NCI-H1694 (cell line): Measurements from ENCODE around the gene OR56B4.

Experiments
- DNase-seq: peaks from one replicate; lab custom pipeline; 2025; lab: John Stamatoyannopoulos, UW

OR56B4 gene

DNA sequence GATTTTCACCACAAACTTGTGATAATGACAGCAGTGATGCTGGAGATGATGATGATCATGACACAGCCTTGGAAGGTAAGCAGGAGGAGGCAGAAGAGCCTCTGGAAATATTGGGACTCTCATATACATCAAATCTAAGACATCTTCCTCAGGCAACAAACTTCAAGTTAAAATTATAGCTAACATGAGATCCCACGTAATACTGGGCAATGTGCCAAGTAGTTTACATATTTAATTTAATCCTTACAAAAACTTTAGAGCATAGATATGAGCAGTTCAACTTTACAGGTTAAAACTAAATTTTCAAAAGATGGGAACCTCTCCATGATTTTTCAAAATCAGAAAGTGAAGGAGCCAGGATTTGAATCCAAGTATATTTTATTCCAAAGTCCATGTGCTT, 43.6 kb downstream of the OR56B4 start:
- no peak for DNase-seq

DNA sequence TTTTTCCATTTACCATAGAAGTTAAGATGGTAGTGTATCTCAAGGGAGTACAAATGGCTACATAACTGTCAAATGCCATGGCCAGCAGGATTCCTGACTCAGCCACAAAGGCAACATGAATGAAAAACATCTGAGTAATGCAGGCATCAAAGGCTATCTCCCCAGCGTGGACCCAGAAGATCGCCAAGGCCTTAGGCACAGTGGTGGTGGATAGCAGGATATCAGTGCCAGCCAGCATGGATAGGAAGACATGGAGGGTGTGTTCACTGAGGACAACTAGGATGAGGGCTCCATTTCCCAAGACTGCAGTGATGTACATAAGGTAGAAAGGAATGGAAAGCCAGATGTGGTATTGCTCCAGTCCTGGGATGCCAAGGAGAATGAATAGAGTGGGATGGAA, 44.6 kb downstream of the OR56B4 start:
- no peak for DNase-seq

DNA sequence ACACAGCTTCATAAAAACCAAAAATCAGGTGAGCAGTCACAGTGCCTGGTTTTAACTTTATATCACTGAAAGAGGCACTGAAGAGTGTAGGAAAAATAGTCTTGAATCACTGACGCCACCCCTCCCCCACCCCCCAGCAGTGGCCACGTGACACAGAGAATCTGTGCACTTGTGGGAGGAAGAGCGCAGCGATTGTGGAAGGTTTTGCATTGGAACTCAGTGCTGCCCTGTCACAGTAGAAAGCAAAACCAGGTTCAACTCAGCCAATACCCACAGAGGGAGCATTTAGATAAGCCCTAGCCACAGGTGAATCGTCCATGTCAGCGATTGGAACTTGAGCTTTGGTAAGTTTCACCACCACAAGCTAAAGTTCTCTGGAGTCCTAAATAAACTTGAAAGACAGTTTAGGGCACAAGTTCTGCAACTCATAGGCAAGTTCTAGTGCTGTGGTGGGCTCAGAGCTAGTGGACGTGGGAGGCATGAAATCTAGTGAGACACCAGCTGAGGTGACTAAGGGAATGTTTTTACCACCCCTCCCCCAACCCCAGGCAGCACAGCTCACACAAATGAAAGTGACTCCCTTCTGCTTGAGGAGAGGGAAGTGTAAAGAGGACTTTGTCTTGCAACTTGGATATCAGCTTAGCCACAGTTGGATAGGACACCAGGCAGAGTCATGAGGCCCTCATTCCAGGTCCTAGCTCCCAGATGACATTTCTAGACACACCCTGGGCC, 49.3 kb downstream of the OR56B4 start:
- DNase-seq, result no peak
